ENCODE results near the gene PLA2G10. TPM values are rescaled to one million over a fixed set of nuclear protein-coding genes. Genes with fewer than 3 reads are reported as not detected.
"Not testable (repeated sequence)": the region's sequence is repeated elsewhere in the genome, so short reads cannot be mapped to it uniquely, and the experiment has no call there.

Gene PLA2G10
- total RNA-seq, 1 experiment from 2014 or later = 0.22 TPM

GRCh38 chr16:14641206-14641605 is 52.9 kb downstream of the PLA2G10 start:
- DNase-seq (no peak), ATAC-seq (no peak)
- H3K9me2 ChIP-seq (replicated peaks; ENCODE audit: low read length) = no peaks in the 10 kb centered on the region
- intact Hi-C loops (cut with micrococcal nuclease) = no loop called here
- TF ChIP-seq EZH2 (IDR thresholded peaks at IDR 0.05; ENCODE audit: low read length, unreplicated experiment) (no peak), EZH2phosphoT487 (IDR thresholded peaks at IDR 0.05; ENCODE audit: borderline replicate concordance, low read length) (no peak), CTCF (conservative IDR thresholded peaks at IDR 0.05; ENCODE audit: low read depth, low read length) (no peak)
- H3K4me1 ChIP-seq (ENCODE audit: insufficient read depth, low read length) = no peaks in the 10 kb centered on the region
- no peaks in the 10 kb centered on the region for H4K20me1 ChIP-seq (ENCODE audit: low read length)
- H3K4me3 ChIP-seq (ENCODE audit: low read length) = no peak overlapping the region
- H3K27ac ChIP-seq (ENCODE audit: low read length) = no peak overlapping the region
- no peak overlapping the region for H2AFZ ChIP-seq (ENCODE audit: low read length)
- H3K27me3 ChIP-seq (ENCODE audit: low read length) = no peaks in the 10 kb centered on the region
- ChIA-PET POLR2A (ENCODE audit: unreplicated experiment) (no interaction called here), CTCF (no interaction called here)
- BruUV-seq (replicated peaks) = no TSS peak
- H3K36me3 ChIP-seq (ENCODE audit: low read depth, low read length) = peaks cover 11% of the 10 kb centered on the region; the same call in 1 of the 2 replicates
- no peaks in the 10 kb centered on the region for H3F3A ChIP-seq (ENCODE audit: low read length, unreplicated experiment)
- H3K4me2 ChIP-seq (ENCODE audit: low read length) = no peak overlapping the region
- H3K9me3 ChIP-seq (ENCODE audit: low read length) = no peaks in the 10 kb centered on the region
- no peak overlapping the region for H3K9ac ChIP-seq (ENCODE audit: low read length)
- H3K79me2 ChIP-seq (ENCODE audit: low read length) = peaks cover 59% of the 10 kb centered on the region

DNA sequence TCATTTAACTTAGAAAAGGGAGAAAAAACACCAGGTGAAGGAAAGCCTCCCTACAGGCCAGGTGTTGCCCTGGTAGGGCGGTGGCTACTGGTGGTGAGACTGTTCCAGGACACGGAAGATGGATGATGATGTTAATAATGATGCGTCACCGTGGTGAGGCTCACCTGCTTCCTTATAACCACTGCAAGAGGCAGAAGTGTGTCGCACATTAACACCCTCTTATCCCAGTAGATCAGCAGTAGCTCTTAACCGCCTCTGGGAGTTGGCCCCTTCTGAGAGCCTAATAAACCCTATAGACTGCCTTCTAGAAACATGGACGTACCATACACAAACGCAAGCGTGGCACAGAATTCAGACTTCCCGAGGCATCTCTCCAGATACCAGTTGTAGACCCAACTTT is 53.6 kb downstream of the PLA2G10 start:
- CTCF ChIA-PET = no interaction called here
- DNase-seq (no peak), ATAC-seq (no peak)
- Histone ChIP-seq H3K4me3 (ENCODE audit: low read length) (no peak overlapping the region), H3K79me2 (ENCODE audit: low read length) (peaks cover 65% of the 10 kb centered on the region), H3K9me2 (replicated peaks; ENCODE audit: low read length) (no peaks in the 10 kb centered on the region), H3F3A (ENCODE audit: low read length, unreplicated experiment) (no peaks in the 10 kb centered on the region), H3K36me3 (ENCODE audit: low read depth, low read length) (peaks cover 11% of the 10 kb centered on the region; the same call in 1 of the 2 replicates), H4K20me1 (ENCODE audit: low read length) (no peaks in the 10 kb centered on the region), H3K4me2 (ENCODE audit: low read length) (no peak overlapping the region), H3K4me1 (ENCODE audit: insufficient read depth, low read length) (no peaks in the 10 kb centered on the region), H3K9me3 (ENCODE audit: low read length) (no peaks in the 10 kb centered on the region), H2AFZ (ENCODE audit: low read length) (no peak overlapping the region), H3K27ac (ENCODE audit: low read length) (no peak overlapping the region), H3K27me3 (ENCODE audit: low read length) (no peaks in the 10 kb centered on the region), H3K9ac (ENCODE audit: low read length) (no peak overlapping the region)
- intact Hi-C loops (cut with micrococcal nuclease) = no loop called here
- POLR2A ChIA-PET (ENCODE audit: unreplicated experiment) = no interaction called here
- no TSS peak for BruUV-seq (replicated peaks)
- TF ChIP-seq CTCF (conservative IDR thresholded peaks at IDR 0.05; ENCODE audit: low read depth, low read length) = no peak
- no peak for TF ChIP-seq EZH2 (IDR thresholded peaks at IDR 0.05; ENCODE audit: low read length, unreplicated experiment)
- TF ChIP-seq EZH2phosphoT487 (IDR thresholded peaks at IDR 0.05; ENCODE audit: borderline replicate concordance, low read length) = no peak

GRCh38 chr16:14636951-14637240 is 57.2 kb downstream of the PLA2G10 start:
- H3K27me3 ChIP-seq (ENCODE audit: low read length); H3K9ac ChIP-seq (ENCODE audit: low read length); H3K27ac ChIP-seq (ENCODE audit: low read length); ATAC-seq; H3K4me2 ChIP-seq (ENCODE audit: low read length); DNase-seq; H3K9me3 ChIP-seq (ENCODE audit: low read length); BruUV-seq (replicated peaks); H2AFZ ChIP-seq (ENCODE audit: low read length); H3K9me2 ChIP-seq (replicated peaks; ENCODE audit: low read length); H3F3A ChIP-seq (ENCODE audit: low read length, unreplicated experiment); POLR2A ChIA-PET (ENCODE audit: unreplicated experiment); intact Hi-C loops (cut with micrococcal nuclease); H3K36me3 ChIP-seq (ENCODE audit: low read depth, low read length); H3K4me3 ChIP-seq (ENCODE audit: low read length); CTCF ChIA-PET: not testable (repeated sequence)
- peaks cover 86% of the 10 kb centered on the region for H3K79me2 ChIP-seq (ENCODE audit: low read length)
- peaks cover 12% of the 10 kb centered on the region for H3K4me1 ChIP-seq (ENCODE audit: insufficient read depth, low read length)
- peaks cover 12% of the 10 kb centered on the region; the same call in 1 of the 2 replicates for H4K20me1 ChIP-seq (ENCODE audit: low read length)

DNA sequence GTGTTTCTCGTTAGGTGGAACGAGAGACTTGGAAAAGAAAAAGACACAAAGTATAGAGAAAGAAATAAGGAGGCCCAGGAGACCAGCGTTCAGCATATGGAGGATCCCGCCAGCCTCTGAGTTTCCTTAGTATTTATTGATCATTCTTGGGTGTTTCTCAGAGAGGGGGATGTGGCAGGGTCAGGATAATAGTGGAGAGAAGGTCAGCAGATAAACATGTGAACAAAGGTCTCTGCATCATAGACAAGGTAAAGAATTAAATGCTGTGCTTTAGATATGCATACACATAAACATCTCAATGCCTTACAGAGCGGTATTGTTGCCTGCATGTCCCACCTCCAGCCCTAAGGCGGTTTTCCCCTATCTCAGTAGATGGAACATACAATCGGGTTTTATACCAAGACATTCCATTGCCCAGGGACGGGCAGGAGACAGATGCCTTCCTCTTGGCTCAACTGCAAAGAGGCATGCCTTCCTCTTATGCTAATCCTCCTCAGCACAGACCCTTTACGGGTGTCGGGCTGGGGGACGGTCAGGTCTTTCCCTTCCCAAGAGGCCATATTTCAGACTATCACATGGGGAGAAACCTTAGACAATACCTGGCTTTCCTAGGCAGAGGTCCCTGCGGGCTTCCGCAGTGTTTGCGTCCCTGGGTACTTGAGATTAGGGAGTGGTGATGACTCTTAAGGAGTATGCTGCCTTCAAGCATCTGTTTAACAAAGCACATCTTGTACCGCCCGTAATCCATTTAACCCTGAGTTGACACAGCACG is 57.7 kb downstream of the PLA2G10 start:
- H3K27me3 ChIP-seq (ENCODE audit: low read length); CTCF ChIA-PET; H2AFZ ChIP-seq (ENCODE audit: low read length); H3K9me2 ChIP-seq (replicated peaks; ENCODE audit: low read length); H3K27ac ChIP-seq (ENCODE audit: low read length); H3K9me3 ChIP-seq (ENCODE audit: low read length); BruUV-seq (replicated peaks); H3K4me2 ChIP-seq (ENCODE audit: low read length); H3F3A ChIP-seq (ENCODE audit: low read length, unreplicated experiment); ATAC-seq; H3K9ac ChIP-seq (ENCODE audit: low read length); DNase-seq; H3K4me3 ChIP-seq (ENCODE audit: low read length); POLR2A ChIA-PET (ENCODE audit: unreplicated experiment); intact Hi-C loops (cut with micrococcal nuclease); H3K36me3 ChIP-seq (ENCODE audit: low read depth, low read length): not testable (repeated sequence)
- Histone ChIP-seq H3K79me2 (ENCODE audit: low read length) (peaks cover 80% of the 10 kb centered on the region), H4K20me1 (ENCODE audit: low read length) (peaks cover 12% of the 10 kb centered on the region; the same call in 1 of the 2 replicates), H3K4me1 (ENCODE audit: insufficient read depth, low read length) (peaks cover 14% of the 10 kb centered on the region)

All from PC-3 (cell line).